Measurements from ENCODE around the gene CNPY1.

- TF ChIP-seq CTCF (IDR thresholded peaks at IDR 0.05; ENCODE audit: low read length) (no peak), EZH2 (IDR thresholded peaks at IDR 0.05; ENCODE audit: borderline replicate concordance, low read length) (no peak)
Observed at GRCh38 chr7:155460926-155461613, 85.3 kb downstream of the CNPY1 start.

Measured in OCI-LY1 (cell line).